HCT116 (cell line): ENCODE results near the gene GPC5. TPM values are rescaled to one million over a fixed set of nuclear protein-coding genes. Genes with fewer than 3 reads are reported as not detected.

Experiments used
- ATAC-seq: fragments of 200-7000 bp; cut with Tn5 transposase; 2 replicates; pipeline ENCODE4 v1.9.1; 2020; ENCODE audit warnings: mild to moderate bottlenecking, moderate library complexity
- BruUV-seq: library from RNA; stranded (reverse); fragments of 400-500 nt; replicated peaks from 2 replicates; lab custom pipeline; 2021; lab: Mats Ljungman, UMichigan
- CTCF ChIA-PET: fragments of 300-600 bp; sonication (Branson Sonifier 250); formaldehyde crosslinking; loops from one replicate; lab custom pipeline; 2021; ENCODE audit warnings: antibody characterized with exemption; lab: Charles Lee
- POLR2A ChIA-PET: fragments of 300-600, 350-600 bp; sonication (Branson Sonifier 250); formaldehyde crosslinking; loops from one replicate; lab custom pipeline; 2021; ENCODE audit warnings: antibody characterized with exemption; lab: Charles Lee
- RAD21 ChIA-PET, 2 experiments: fragments of 300-600 bp; sonication (Branson Sonifier 250); formaldehyde crosslinking; loops; one replicate each; lab custom pipeline; 2023; ENCODE audit warnings: low total read pairs in 2 of 2; ENCODE audit not compliant: uncharacterized antibody in 2 of 2, unreplicated experiment in 2 of 2, low non-redundant PET in 1 of 2; lab: Charles Lee
- DNase-seq: peaks from one replicate; pipeline ENCODE4 v3.0.0-alpha.2; 2010; ENCODE audit warnings: low read depth, low spot score
- H2AFZ ChIP-seq: fragments of 200-600 bp; shearing (Covaris generic), sonication (generic); 2 replicates; pipeline ENCODE4 v1.6.1; 2017; ENCODE audit warnings: low read depth, mixed run types, mixed read lengths, antibody characterized with exemption, low read length; ENCODE audit not compliant: poor library complexity, severe bottlenecking
- H3K27ac ChIP-seq: 2 replicates; pipeline ENCODE4 v1.5.1; 2012; ENCODE audit warnings: low read depth, low read length
- H3K27me3 ChIP-seq: fragments of 200-600 bp; sonication (generic); 2 replicates; pipeline ENCODE4 v1.6.1; 2016; ENCODE audit warnings: mixed run types, low read length, mixed read lengths; ENCODE audit not compliant: insufficient read depth
- H3K36me3 ChIP-seq, 2 experiments: fragments of 200-500 bp in 1 of 2; fragments of 200-600 bp in 1 of 2; sonication (Bioruptor generic) in 1 of 2; sonication (generic) in 1 of 2; 2 replicates each; pipeline versions ENCODE4 v1.5.1 to v1.6.1; 2014 to 2016; ENCODE audit warnings: low read length in 2 of 2, inconsistent platforms in 1 of 2, mixed read lengths in 1 of 2, mixed run types in 1 of 2; ENCODE audit not compliant: insufficient read depth in 2 of 2, control insufficient read depth in 1 of 2
- H3K4me1 ChIP-seq, 2 experiments: fragments of 200-600 bp in 1 of 2; sonication (generic) in 1 of 2; 2 replicates each; pipeline versions ENCODE4 v1.5.1 to v1.6.1; 2012 to 2017; ENCODE audit warnings: low read length in 2 of 2, inconsistent platforms in 1 of 2, mild to moderate bottlenecking in 1 of 2, mixed read lengths in 1 of 2, mixed run types in 1 of 2, moderate library complexity in 1 of 2; ENCODE audit not compliant: insufficient read depth in 2 of 2, control insufficient read depth in 1 of 2
- H3K4me2 ChIP-seq: fragments of 200-600 bp; sonication (generic); 2 replicates; pipeline ENCODE4 v1.6.1; 2017; ENCODE audit warnings: mixed run types, low read length, mixed read lengths
- H3K4me3 ChIP-seq, 2 experiments: fragments of 200-600 bp in 1 of 2; sonication (generic) in 1 of 2; replicated peaks in 1 of 2; 2 replicates each; pipeline ENCODE4 v1.5.1; 2011 to 2016; ENCODE audit warnings: low read length in 2 of 2, control low read depth in 1 of 2, low read depth in 1 of 2, mild to moderate bottlenecking in 1 of 2, mixed read lengths in 1 of 2, mixed run types in 1 of 2
- H3K79me2 ChIP-seq: fragments of 200-600 bp; sonication (generic); 2 replicates; pipeline ENCODE4 v1.6.1; 2017; ENCODE audit warnings: mild to moderate bottlenecking, mixed run types, low read length, moderate library complexity, mixed read lengths; ENCODE audit not compliant: insufficient read depth
- H3K9ac ChIP-seq: fragments of 200-600 bp; sonication (generic); 2 replicates; pipeline ENCODE4 v1.6.1; 2016; ENCODE audit warnings: low read length, mixed read lengths
- H3K9me2 ChIP-seq: fragments of 200-600 bp; sonication (generic), shearing (Covaris generic); 2 replicates; pipeline ENCODE4 v1.6.1; 2017; ENCODE audit warnings: mixed run types, mild to moderate bottlenecking, moderate library complexity; ENCODE audit not compliant: insufficient read depth
- H3K9me3 ChIP-seq, 2 experiments: fragments of 200-500 bp in 1 of 2; fragments of 200-600 bp in 1 of 2; sonication (Bioruptor generic) in 1 of 2; sonication (generic) in 1 of 2; 2 replicates each; pipeline ENCODE4 v1.6.1; 2014 to 2017; ENCODE audit warnings: low read length in 2 of 2, mixed read lengths in 2 of 2, inconsistent platforms in 1 of 2, low read depth in 1 of 2, mild to moderate bottlenecking in 1 of 2, mixed run types in 1 of 2, moderate library complexity in 1 of 2; ENCODE audit not compliant: control insufficient read depth in 1 of 2, insufficient read depth in 1 of 2
- H4K20me1 ChIP-seq: fragments of 200-600 bp; sonication (generic), shearing (Covaris generic); 2 replicates; pipeline ENCODE4 v1.6.1; 2017; ENCODE audit warnings: mixed run types, mild to moderate bottlenecking, moderate library complexity; ENCODE audit not compliant: insufficient read depth
- CBX3 ChIP-seq: IDR thresholded peaks from 2 replicates; pipeline ENCODE4 v1.6.1; 2012; ENCODE audit warnings: low read depth
- CEBPB ChIP-seq: IDR thresholded peaks from 2 replicates; pipeline ENCODE4 v1.6.1; 2012; ENCODE audit warnings: low read depth
- EGR1 ChIP-seq: IDR thresholded peaks from 2 replicates; pipeline ENCODE4 v1.6.1; 2012; ENCODE audit warnings: low read depth
- FOSL1 ChIP-seq: IDR thresholded peaks from 2 replicates; pipeline ENCODE4 v1.6.1; 2012; ENCODE audit warnings: low read depth
- POLR2A ChIP-seq: IDR thresholded peaks from 2 replicates; pipeline ENCODE4 v1.7.0; 2011; ENCODE audit warnings: borderline replicate concordance; ENCODE audit not compliant: insufficient read depth, insufficient read length; ENCODE audit errors: extremely low read depth
- RAD21 ChIP-seq: IDR thresholded peaks from 2 replicates; pipeline ENCODE4 v1.6.1; 2012; ENCODE audit warnings: low read depth, mild to moderate bottlenecking
- SIN3A ChIP-seq: IDR thresholded peaks from 2 replicates; pipeline ENCODE4 v1.6.1; 2012; ENCODE audit warnings: low read depth
- SRF ChIP-seq: IDR thresholded peaks from 2 replicates; pipeline ENCODE4 v1.6.1; 2012; ENCODE audit warnings: low read depth
- intact Hi-C: fragments of 100-400 bp; cut with micrococcal nuclease; formaldehyde crosslinking; loops from 2 replicates; pipeline ENCODE4 v1.10.0; 2022
- total RNA-seq: library from RNA; stranded (reverse); gene quantifications from one replicate; pipeline ENCODE4 v1.2.1, GENCODE V29; 2021; ENCODE audit not compliant: unreplicated experiment
- TF ChIP-seq, protein P1 (sequence below), 3 experiments: fragments of 200-600 bp in 1 of 3; sonication (generic) in 1 of 3; IDR thresholded peaks in 2 of 3; conservative IDR thresholded peaks in 1 of 3; 2 replicates each; pipeline ENCODE4 v1.5.1; 2012 to 2017; ENCODE audit warnings: low read depth in 2 of 3, low read length in 2 of 3, antibody characterized with exemption in 1 of 3, borderline replicate concordance in 1 of 3, control low read depth in 1 of 3, mild to moderate bottlenecking in 1 of 3, mixed read lengths in 1 of 3, mixed run types in 1 of 3, moderate library complexity in 1 of 3; ENCODE audit not compliant: insufficient read depth in 1 of 3

The GPC5 gene
- total RNA-seq, 1 experiment from 2014 or later = not detected

DNA sequence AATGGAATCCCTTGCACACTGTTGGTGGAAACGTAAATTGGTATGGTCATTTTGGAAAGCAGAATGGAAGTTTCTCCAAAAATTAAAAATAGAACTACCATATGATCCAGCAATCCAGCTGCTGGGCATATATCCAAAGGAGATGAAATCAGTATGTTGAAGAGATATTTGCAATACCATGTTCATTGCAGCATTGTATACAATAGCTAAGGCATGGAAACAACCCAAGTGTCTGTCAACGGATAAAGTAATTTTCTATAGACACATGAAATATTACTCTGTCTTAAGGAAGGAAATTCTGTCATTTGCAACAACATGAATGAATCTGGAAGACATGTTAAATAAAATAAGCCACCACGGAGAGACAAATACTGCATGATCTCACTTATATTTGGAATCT is 124.7 kb downstream of the GPC5 start:
- no peak for DNase-seq
- intact Hi-C loops = no loop called here
- Histone ChIP-seq H3K36me3 (no peaks in the 10 kb centered on the region), H3K4me1 (no peaks in the 10 kb centered on the region), H3K9me3 (peaks cover 0 to 8% of the 10 kb centered on the region in 2 experiments; a peak in 2 of 4 replicates), H4K20me1 (no peaks in the 10 kb centered on the region), H3K4me2 (no peak overlapping the region), H3K27ac (no peak overlapping the region), H3K9me2 (no peaks in the 10 kb centered on the region), H3K9ac (no peak overlapping the region), H3K4me3 (no peak overlapping the region), H3K79me2 (no peaks in the 10 kb centered on the region), H3K27me3 (no peaks in the 10 kb centered on the region), H2AFZ (no peak overlapping the region)
- POLR2A ChIA-PET = no interaction called here
- TF ChIP-seq, protein P1, sequence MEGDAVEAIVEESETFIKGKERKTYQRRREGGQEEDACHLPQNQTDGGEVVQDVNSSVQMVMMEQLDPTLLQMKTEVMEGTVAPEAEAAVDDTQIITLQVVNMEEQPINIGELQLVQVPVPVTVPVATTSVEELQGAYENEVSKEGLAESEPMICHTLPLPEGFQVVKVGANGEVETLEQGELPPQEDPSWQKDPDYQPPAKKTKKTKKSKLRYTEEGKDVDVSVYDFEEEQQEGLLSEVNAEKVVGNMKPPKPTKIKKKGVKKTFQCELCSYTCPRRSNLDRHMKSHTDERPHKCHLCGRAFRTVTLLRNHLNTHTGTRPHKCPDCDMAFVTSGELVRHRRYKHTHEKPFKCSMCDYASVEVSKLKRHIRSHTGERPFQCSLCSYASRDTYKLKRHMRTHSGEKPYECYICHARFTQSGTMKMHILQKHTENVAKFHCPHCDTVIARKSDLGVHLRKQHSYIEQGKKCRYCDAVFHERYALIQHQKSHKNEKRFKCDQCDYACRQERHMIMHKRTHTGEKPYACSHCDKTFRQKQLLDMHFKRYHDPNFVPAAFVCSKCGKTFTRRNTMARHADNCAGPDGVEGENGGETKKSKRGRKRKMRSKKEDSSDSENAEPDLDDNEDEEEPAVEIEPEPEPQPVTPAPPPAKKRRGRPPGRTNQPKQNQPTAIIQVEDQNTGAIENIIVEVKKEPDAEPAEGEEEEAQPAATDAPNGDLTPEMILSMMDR (IDR thresholded peaks at IDR 0.05 in 2 of 3, conservative IDR thresholded peaks at IDR 0.05 in 1 of 3; ENCODE audit: borderline replicate concordance in 1 of 3, insufficient read depth in 1 of 3, low read depth in 2 of 3, low read length in 2 of 3) = no peak
- no peak for TF ChIP-seq POLR2A
- no peak for TF ChIP-seq FOSL1
- no peak for TF ChIP-seq RAD21
- TF ChIP-seq CEBPB = no peak
- TF ChIP-seq EGR1 = no peak
- no peak for TF ChIP-seq SRF
- TF ChIP-seq SIN3A = no peak
- no peak for ATAC-seq
- CTCF ChIA-PET = no interaction called here
- BruUV-seq = no TSS peak
- RAD21 ChIA-PET = no interaction called here

DNA sequence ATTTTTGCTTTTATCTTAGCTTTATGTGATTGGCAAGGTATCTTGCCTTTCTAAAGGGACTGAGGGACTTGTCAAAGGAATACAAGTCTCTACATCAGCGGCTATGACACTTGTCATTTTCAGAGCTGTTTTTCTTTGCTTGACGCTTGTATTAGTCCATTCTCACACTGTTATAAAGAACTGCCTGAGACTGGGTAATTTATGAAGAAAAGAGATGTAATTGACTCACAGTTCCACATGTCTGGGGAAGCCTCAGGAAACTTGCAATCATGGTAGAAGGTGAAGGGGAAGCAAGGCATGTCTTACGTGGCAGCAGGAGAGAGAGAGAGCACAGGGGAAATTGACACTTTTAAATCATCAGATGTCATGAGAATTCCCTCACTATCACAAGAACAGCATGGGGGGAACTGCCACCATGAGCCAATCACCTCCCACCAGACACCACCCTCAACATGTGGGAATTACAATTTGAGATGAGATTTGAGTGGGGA is 128.2 kb downstream of the GPC5 start:
- TF ChIP-seq CBX3 (no peak), RAD21 (no peak), CEBPB (no peak)
- Histone ChIP-seq H3K27ac (no peak overlapping the region), H3K9me3 (peaks cover 0 to 20% of the 10 kb centered on the region in 2 experiments; a peak in 2 of 4 replicates), H3K9ac (no peak overlapping the region), H3K4me2 (no peak overlapping the region), H3K4me1 (no peaks in the 10 kb centered on the region), H3K36me3 (no peaks in the 10 kb centered on the region), H3K79me2 (no peaks in the 10 kb centered on the region), H3K27me3 (no peaks in the 10 kb centered on the region), H3K9me2 (no peaks in the 10 kb centered on the region), H4K20me1 (no peaks in the 10 kb centered on the region), H2AFZ (no peak overlapping the region), H3K4me3 (no peak overlapping the region)
- BruUV-seq = no TSS peak
- ATAC-seq = no peak
- CTCF ChIA-PET = no interaction called here
- POLR2A ChIA-PET = no interaction called here
- RAD21 ChIA-PET = no interaction called here
- intact Hi-C loops = no loop called here
- DNase-seq = no peak
